Activated CD4-positive, alpha-beta T cell treated with anti-CD3 and anti-CD28 coated beads for 48 hours (primary cell): ENCODE data around the gene H2AZ2.
"Not testable (repeated sequence)": the region's sequence is repeated elsewhere in the genome, so short reads cannot be mapped to it uniquely, and the experiment has no call there.

Experiments used
- DNase-seq: peaks from one replicate; pipeline ENCODE4 v3.0.0-alpha.2; 2020

H2AZ2 gene

DNA sequence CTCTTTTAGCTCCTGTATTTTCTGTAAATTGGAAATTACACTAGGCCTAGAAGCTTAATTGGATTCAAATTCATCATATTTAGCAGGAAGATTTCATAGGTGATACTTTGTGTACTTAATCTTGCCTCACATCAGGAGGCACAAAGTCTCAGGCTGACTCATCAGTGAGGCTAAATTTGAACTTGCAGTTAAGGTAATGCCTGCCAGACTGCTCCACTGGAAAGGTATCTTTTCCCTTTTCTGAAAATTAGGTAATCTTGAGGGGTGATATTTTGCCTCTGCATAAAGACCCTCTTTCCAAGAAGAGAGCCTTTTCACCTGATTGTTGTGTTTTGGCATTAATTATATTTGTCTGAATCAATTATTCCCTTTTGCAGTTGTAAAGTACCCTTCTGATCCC, 36.8 kb downstream of the H2AZ2 start:
- no peak for DNase-seq

DNA sequence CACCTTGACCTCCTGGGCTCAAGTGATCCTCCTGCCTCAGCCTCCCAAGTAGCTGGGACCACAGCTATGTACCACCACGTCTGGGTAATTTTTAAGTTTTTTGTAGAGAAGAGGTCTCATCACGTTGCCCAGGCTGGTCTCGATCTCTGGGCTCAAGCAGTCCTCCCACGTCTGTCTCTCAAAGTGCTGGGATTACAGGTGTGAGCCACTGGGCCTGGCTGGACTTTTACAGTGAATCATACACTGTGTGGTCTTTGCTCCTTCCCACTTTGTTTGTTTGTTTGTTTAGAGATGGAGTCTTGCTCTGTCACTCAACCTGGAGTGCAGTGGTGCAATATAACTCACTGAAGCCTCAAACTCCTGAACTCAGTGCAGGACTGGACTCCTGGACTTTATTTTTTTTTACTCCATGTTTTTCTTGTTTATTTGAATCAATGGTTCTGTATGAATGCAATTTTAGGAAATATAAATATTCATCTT, 38.9 kb downstream of the H2AZ2 start:
- DNase-seq: no peak

- no peak for DNase-seq
Observed at GRCh38 chr7:44805950-44806349, 41.9 kb downstream of the H2AZ2 start.

GRCh38 chr7:44803828-44804519, 43.9 kb downstream of the H2AZ2 start:
- DNase-seq: not testable (repeated sequence)

DNA sequence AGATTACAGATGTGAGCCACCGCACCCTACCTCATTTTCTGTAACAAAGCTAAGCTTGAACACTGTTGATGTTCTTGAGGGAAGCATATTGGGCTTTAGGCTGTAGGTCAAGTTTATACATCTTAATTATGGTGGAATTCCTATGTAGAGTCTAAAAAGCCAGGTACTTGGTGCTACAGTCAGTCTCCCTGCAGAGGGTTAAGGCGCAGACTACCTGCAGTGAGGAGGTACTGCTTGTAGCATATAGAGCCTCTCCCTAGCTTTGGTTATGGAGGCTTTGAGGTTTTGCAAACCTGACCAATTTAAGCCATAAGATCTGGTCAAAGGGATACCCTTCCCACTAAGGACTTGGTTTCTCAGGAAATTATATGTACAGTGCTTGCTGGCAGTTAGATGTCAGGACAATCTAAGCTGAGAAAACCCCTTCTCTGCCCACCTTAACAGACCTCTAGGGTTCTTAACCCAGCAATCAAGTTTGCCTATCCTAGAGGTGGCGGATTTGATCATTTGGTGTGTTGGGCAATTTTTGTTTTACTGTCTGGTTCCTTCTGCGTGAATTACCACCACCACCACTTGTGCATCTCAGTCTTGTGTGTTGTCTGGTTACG, 45.4 kb downstream of the H2AZ2 start:
- no peak for DNase-seq

DNA sequence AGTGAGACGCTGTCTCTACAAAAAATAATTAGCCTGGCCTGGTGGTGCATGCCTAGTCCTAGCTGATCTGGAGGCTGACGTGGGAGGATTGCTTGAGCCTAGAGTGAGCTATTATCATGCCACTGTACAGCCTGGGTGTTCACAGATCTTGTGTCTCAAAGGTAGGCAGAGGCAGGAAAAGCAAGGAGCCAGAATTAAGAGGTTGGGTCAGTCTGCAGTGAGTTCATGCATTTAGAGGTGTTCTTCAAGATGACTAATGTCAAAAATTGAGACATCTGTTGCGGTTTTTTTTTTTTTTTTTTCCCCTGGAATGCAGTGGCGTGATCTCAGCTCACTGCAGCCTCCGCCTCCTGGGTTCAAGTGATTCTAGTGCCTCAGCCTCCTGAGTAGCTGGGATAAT, 46.0 kb downstream of the H2AZ2 start:
- DNase-seq: no peak

DNA sequence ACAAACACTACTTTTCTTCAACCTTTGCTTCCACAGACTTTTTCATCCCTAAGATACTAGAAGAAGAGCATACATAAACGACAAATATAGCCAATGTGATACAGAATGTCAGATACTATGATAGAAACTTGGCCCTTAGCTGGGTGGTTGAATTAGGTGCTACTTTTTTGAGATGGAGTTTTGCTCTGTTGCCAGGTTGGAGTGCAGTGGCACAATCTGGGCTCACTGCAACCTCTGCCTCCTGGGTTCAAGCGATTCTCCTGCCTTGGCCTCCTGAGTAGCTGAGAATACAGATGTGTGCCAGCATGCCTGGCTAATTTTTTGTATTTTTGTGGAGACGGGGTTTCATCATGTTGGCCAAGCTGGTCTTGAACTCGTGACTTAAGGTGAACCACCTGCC, 47.9 kb downstream of the H2AZ2 start:
- no peak for DNase-seq

GRCh38 chr7:44798649-44799305, 49.1 kb downstream of the H2AZ2 start:
- no peak for DNase-seq

DNA sequence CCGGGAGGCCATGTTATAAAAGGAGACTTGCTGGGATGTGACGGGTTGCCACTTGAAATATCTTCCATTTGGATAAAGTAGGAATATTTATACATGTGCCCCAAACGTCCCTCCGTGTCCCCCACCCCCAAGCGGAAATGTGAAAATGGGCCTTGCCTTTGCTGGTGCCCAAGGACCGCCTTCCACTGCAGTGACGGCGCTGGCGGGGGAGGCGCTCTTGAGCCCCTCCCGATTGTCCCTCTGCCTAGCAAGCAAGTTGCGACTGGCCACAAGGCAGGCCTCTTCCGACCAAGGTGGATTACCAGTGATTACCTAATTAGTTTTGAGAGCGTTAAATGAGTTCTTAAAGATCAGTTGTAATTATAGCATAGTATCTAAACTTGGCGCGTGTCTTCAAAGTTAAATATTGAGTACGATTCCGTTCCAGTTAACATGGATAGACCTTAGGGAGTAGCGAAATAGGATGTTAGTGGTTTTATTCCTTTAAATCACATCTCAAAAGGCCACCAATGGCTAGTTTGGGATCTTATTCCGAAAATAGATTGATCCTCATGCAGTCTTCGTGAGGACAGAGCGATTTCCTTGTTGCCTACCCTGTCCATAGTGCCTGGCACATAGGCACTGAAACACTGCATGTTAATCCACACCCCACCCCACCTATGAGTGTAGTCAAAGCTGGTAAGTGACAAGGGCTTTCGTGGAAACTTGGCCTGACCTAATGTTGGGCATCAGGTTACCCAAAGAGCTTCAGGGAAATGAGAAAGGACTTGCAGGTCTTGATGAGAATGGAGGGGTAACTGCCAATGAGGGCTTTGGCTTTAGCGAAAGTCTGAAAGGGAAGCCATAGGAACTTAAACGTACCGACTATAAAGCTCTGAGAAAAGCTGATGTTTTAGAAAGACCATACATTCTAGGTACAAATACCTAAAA, 50.3 kb downstream of the H2AZ2 start:
- DNase-seq: peak; percentile 90

- peak; percentile 99 for DNase-seq
Observed at GRCh38 chr7:44796504-44797328, 51.2 kb downstream of the H2AZ2 start, which contains the start of gene PPIA. TSS of gene PPIA (plus strand) at chr7:44796681. CDS start at chr7:44796725, 44 bp downstream.

DNA sequence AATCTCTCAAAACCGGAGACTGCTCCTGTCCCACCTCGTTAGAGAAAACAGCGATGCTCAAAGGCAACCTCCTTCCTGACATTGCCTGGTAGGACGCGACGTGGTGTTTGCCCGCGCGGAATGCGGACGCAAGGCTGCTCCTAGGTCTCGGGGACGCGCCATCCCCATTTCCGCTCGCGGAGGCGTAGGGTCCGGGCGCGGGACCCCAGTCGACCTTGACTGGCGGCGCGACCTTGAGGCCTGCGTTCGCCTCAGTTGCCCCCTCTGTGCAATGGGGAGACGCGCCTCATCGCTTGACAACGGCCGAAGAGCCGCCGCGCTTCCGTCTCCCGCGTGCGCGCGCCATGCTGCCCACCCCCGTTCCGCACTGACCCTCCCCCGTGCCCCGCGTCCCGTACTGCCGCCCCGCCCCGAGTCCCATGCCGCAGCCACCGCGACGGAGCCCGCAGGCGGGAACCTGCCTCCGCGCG, 51.8 kb downstream of the H2AZ2 start:
- no peak for DNase-seq

- DNase-seq: no peak
Observed at GRCh38 chr7:44794331-44794730, 53.6 kb downstream of the H2AZ2 start.

GRCh38 chr7:44793919-44794318, 54.0 kb downstream of the H2AZ2 start:
- no peak for DNase-seq

DNA sequence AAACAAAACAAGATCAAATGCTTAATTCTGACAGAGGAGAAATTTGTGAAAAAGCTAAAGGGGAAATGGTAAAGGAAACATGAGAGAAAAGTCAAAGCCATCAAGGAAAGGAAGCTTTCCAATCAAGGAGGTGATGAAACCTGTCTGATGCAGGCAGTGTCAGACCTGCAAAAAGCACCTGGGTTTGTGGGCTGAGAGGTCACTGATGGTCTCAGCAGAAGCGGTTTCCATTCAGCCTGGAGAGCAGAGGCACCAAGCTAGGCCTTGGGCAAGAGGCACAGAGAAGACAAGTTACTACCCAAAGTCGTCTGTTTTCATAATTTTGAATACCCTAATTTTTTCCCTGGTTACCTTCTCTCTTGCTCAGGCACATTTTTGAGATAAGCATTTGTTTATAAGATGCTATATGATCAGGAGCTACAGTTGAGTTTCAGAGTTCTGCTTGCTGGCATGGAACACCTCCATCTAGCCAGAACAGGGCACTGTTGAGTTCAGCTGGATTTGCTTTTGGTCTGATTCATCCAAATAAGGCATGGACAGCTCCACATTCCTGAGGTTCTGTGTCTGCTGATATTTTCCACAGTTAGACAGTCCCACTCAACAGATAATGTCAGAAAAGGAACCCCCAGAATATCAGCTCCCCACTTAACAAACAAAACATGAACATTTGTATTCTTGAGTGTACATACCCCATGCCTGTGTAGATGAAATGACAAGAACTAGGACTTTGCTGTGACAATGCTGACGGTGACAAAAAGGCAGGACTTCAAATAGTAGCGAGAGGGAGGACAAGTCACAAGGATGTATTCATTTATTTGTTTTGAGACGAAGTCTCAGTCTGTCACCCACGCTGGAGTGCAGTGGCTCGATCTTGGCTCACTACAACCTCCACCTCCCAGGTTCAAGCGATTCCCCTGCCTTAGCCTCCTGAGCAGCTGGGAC, 56.3 kb downstream of the H2AZ2 start:
- no peak for DNase-seq

DNA sequence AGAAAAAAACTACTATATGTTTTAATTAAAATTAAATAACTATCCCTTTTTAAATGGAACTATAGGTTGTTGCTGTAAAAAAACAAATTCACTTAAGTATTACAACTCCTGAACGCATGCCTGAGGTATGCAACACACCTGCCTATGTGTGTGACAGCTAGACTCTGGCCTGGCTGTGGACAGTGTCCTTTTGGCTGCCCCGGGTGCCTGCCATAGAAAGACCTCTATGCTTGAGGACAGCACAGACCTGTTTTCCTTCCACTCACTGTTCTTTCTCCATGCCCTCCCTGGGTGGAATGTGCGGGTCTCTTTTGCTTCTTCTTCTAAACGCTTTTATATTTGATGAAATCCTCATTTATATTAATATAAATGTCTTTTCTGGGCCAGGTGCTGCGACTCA, 57.9 kb downstream of the H2AZ2 start:
- no peak for DNase-seq

DNA sequence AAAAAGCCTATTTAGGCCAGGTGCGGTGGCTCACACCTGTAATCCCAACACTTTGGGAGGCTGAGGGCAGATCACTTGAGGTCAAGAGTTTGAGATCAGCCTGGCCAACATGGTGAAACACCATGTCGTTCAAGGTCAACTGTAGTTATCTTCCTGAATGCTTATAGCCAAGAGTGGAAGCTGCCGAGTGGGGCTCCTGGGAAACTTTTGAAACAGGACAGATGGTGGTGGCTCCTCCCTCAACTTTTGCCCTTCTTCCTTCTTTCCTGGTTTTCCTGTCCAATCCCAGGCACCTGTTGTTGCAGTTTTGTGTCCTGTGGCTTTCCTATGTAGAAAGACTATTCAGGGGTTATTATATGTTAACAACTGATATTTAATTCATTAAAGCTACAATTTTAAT, 60.1 kb downstream of the H2AZ2 start:
- no peak for DNase-seq

- DNase-seq: no peak
Observed at GRCh38 chr7:44787041-44787440, 60.8 kb downstream of the H2AZ2 start.

- DNase-seq: not testable (repeated sequence)
Observed at GRCh38 chr7:44785218-44785617, 62.7 kb downstream of the H2AZ2 start.

- no peak for DNase-seq
Observed at GRCh38 chr7:44784364-44784763, 63.5 kb downstream of the H2AZ2 start.

- no peak for DNase-seq
Observed at GRCh38 chr7:44783407-44783806, 64.5 kb downstream of the H2AZ2 start.

DNA sequence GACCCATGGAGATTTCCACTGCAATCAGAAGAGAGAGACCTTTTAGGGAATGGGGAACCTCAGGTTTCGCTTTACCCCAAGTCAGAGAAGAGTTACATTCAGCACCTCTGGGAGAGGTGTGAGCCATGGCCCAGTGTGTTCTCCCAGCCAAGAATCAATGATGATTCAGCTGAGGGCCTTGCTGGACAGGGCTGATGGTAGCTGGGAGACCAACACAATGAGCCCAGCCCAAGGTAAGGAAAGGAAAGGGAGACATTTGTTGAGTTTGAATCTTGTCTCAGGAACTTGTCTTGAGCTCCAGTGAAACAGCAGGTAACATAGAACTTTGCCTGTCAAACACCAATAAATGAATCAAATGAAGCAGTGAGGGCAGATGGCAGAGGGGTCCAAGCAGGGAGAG, 65.4 kb downstream of the H2AZ2 start:
- DNase-seq: no peak
